ENCODE measurements around the gene ADORA2B. TPM values are rescaled to one million over a fixed set of nuclear protein-coding genes. Genes with fewer than 3 reads are reported as not detected.

ADORA2B gene
- total RNA-seq, 4 donors from 2014 or later: 0.40 to 2.0 (median 1.2) TPM; not detected in 1

- no peak for ATAC-seq
Observed at GRCh38 chr17:15952916-15953790, 8.2 kb downstream of the ADORA2B start.

GRCh38 chr17:15954222-15954621 lies 9.3 kb downstream of the ADORA2B start:
- peaks cover 0 to 8% (median 0%) of the 10 kb centered on the region in 3 donors for H3K4me1 ChIP-seq
- H3K36me3 ChIP-seq: no peaks in the 10 kb centered on the region
- WGBS, 2 donors (ENCODE audit: low coverage in 1 of 2): 49 to 79% methylated on average over 3 to 5 of the region's 5 CpGs
- no peak for ATAC-seq
- H3K27me3 ChIP-seq: no peaks in the 10 kb centered on the region
- TF ChIP-seq POLR2AphosphoS5 (IDR thresholded peaks at IDR 0.05) (no peak), POLR2A (IDR thresholded peaks at IDR 0.05) (no peak), EP300 (IDR thresholded peaks at IDR 0.05) (no peak), CTCF (IDR thresholded peaks at IDR 0.05) (no peak)
- no peak overlapping the region for H3K27ac ChIP-seq
- H3K4me3 ChIP-seq: no peak overlapping the region
- H3K9me3 ChIP-seq: no peaks in the 10 kb centered on the region

More at GRCh38 chr17:15952916-15953790, 8.2 kb downstream of the ADORA2B start:
- Histone ChIP-seq H3K27ac (no peak overlapping the region), H3K4me3 (no peak overlapping the region), H3K4me1 (no peaks in the 10 kb centered on the region), H3K27me3 (peaks cover 7% of the 10 kb centered on the region), H3K9me3 (no peaks in the 10 kb centered on the region), H3K36me3 (no peaks in the 10 kb centered on the region)
- no peak for TF ChIP-seq POLR2A (IDR thresholded peaks at IDR 0.05)
- TF ChIP-seq EP300 (IDR thresholded peaks at IDR 0.05): no peak
- no peak for TF ChIP-seq CTCF (IDR thresholded peaks at IDR 0.05)
- TF ChIP-seq POLR2AphosphoS5 (IDR thresholded peaks at IDR 0.05): no peak
- WGBS, 2 donors (ENCODE audit: low coverage in 1 of 2): 85 to 86% methylated on average over 11 to 14 of the region's 22 CpGs

GRCh38 chr17:15955793-15956541 lies 11.0 kb downstream of the ADORA2B start:
- WGBS, 2 donors (ENCODE audit: low coverage in 1 of 2): 75 to 79% methylated on average over 7 to 14 of the region's 14 CpGs
- ATAC-seq: no peak
- H3K27me3 ChIP-seq: no peaks in the 10 kb centered on the region

GRCh38 chr17:15957206-15957605 lies 12.3 kb downstream of the ADORA2B start:
- Histone ChIP-seq H3K27me3 (no peaks in the 10 kb centered on the region), H3K36me3 (no peaks in the 10 kb centered on the region), H3K4me3 (no peak overlapping the region), H3K4me1 (peaks cover 0 to 8% (median 0%) of the 10 kb centered on the region in 3 donors), H3K27ac (no peak overlapping the region), H3K9me3 (no peaks in the 10 kb centered on the region)
- 82 to 100% methylated on average over 3 to 5 of the region's 6 CpGs for WGBS, 2 donors (ENCODE audit: low coverage in 1 of 2)
- ATAC-seq: no peak
- TF ChIP-seq CTCF (IDR thresholded peaks at IDR 0.05) (no peak), POLR2AphosphoS5 (IDR thresholded peaks at IDR 0.05) (no peak), EP300 (IDR thresholded peaks at IDR 0.05) (no peak), POLR2A (IDR thresholded peaks at IDR 0.05) (no peak)

More at GRCh38 chr17:15955793-15956541, 11.0 kb downstream of the ADORA2B start:
- Histone ChIP-seq H3K36me3 (no peaks in the 10 kb centered on the region), H3K4me3 (no peak overlapping the region), H3K27ac (no peak overlapping the region), H3K9me3 (no peaks in the 10 kb centered on the region), H3K4me1 (peaks cover 0 to 8% (median 0%) of the 10 kb centered on the region in 3 donors)
- TF ChIP-seq EP300 (IDR thresholded peaks at IDR 0.05) (no peak), CTCF (IDR thresholded peaks at IDR 0.05) (no peak), POLR2AphosphoS5 (IDR thresholded peaks at IDR 0.05) (no peak), POLR2A (IDR thresholded peaks at IDR 0.05) (no peak)
